ENCODE results near the gene NEDD4.

- no peak for TF ChIP-seq EP300 (conservative IDR thresholded peaks at IDR 0.05; ENCODE audit: poor library complexity, severe bottlenecking)
- TF ChIP-seq POLR2AphosphoS5 (IDR thresholded peaks at IDR 0.05) = no peak
- TF ChIP-seq RAD21 (conservative IDR thresholded peaks at IDR 0.05) = no peak
- no peak for TF ChIP-seq REST (IDR thresholded peaks at IDR 0.05; ENCODE audit: borderline replicate concordance)
- no peak for TF ChIP-seq EZH2 (IDR thresholded peaks at IDR 0.05; ENCODE audit: borderline replicate concordance, insufficient read depth, low read length, poor library complexity, severe bottlenecking)
- TF ChIP-seq CTCF (IDR thresholded peaks at IDR 0.05; ENCODE audit: poor library complexity, severe bottlenecking) = no peak
- no peak for TF ChIP-seq MXI1 (conservative IDR thresholded peaks at IDR 0.05; ENCODE audit: poor library complexity, severe bottlenecking)
These were observed 93.9 kb downstream of the NEDD4 start for GRCh38 chr15:55899537-55899936.

All from neural cell (in vitro differentiated cells).